ENCODE measurements around the gene SMARCB1. TPM values are rescaled to one million over a fixed set of nuclear protein-coding genes. Genes with fewer than 3 reads are reported as not detected.

SMARCB1 gene
- total RNA-seq, 1 donor from 2014 or later = 24.5 TPM

DNA sequence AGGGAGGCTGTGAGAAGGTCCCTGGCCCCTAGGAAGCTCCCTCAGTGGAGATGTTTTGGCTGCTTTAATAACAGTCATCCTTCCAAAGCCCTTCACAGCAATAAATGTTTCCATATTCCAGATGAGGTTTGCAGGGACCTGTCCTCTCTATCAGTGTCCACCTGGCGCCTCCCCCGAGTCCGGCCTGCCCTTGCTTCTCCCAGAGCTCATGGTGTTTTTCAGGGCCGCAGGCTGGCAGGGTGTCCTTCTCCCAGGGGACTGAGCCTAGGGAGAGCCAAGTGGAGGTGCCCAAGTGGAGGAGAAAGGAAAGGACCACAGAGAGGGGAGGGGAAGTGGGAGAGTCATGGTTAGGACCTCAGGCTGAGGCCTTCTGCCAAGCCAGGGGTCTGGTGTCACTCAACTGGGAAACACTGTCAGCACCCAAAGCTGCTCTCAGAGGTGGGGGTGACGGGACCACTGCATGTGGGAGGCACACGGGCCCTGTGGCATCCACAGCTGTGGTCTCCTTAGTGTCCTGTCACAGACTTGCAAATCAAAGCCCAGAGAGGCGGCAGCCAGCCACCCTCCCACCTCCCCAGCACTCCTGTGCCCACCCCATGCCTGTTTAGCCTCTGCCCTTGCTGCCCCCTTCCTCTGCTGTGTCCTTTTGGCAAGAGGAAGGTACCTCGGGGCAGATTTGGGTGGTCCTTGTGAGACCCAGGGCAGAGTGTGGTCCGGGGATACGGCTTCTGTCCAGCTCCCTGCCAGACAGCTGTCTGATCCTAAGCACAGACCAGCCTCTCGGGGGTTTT lies 45.7 kb downstream of the SMARCB1 start:
- DNase-seq = no peak

DNA sequence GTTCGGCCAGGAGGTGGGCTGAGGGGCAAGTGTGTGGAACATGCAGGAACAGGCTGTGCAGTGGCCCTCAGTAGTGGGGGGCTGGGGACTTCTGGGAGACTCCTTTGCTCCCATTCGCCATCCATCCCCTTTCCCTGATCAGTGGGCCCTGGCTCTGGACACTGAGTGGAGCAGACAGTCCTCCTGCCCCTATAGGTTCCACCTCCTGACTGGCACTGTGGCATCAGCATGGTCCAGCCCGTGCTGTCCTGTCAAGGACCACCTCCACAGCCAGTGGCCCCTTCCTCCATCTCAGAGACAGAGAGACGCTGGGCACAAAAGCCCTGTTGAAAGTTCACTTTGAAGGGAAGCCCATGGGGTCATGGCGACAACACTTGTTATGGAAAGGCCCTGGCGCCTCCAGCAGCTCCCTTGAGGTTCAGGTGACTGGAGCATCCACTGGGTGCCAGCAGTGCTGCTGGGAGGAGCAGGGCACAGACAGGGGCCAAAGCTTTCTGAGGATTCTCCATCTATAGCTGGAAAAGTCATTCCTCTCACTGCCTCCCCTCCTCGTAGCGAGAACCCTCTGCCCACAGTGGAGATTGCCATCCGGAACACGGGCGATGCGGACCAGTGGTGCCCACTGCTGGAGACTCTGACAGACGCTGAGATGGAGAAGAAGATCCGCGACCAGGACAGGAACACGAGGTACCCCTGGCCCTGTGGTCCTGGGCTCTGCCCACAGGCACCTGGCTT lies 46.4 kb downstream of the SMARCB1 start:
- no peak for DNase-seq

DNA sequence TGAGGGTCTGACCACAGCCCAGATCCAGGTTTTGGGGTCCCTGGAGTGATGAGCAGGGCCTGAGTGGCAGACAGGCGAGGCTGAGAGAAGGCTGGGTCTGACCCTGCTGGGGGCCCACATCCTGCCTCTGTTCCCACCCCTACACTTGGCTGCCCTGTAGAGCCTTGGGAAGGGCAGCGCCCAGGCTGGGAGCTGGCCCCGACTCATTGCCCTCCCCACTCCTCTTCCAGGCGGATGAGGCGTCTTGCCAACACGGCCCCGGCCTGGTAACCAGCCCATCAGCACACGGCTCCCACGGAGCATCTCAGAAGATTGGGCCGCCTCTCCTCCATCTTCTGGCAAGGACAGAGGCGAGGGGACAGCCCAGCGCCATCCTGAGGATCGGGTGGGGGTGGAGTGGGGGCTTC lies 47.1 kb downstream of the SMARCB1 start:
- DNase-seq = no peak

DNA sequence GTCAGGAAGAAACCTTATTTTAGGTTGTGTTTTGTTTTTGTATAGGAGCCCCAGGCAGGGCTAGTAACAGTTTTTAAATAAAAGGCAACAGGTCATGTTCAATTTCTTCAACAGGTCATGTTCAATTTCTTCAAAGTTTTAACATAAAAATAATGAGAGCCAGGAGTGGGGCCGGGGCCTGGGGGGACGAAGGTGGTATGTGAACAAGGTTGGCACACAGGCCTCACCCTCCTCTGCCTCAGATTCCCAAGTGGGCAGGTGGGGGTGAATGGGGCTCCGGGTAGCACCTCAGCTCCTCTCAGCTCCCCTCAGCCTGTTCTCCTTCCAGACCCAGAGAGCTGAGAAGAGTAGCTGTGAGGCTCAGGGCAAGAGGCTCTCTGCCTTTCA lies 47.6 kb downstream of the SMARCB1 start:
- DNase-seq = no peak

DNA sequence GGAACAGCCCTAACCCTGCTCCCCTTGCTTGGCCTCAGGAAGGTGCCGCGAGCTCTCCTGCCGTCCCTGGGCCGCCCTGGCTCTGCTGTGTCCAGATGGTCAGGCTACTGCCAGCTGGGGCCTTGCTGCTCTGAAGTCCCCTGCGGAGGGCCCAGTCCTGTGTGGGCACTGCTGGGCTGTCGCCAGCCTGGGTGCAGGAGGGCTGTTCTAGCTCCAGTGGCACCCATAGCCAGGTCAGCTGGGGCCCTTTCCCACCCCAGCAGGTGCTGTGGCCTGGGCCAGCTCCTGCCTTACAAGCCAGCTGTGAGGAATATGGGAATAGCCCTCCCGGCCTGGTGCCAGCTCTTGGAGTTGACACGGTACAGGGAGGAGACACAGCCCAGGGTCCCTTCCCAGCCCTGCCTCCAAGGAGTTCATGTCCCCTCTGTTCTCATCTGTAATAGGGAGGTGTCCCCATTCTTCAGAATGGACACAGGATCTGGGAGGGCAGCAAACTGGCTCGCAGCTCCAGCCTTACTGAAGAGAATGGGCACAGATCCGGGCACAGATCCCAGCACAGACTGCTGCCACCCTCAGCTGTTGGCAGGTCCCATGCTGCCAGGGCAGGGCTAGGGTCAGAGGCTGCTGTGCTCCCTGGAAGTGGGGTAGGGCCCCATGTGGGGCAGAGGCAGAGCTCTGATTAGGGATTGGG lies 48.2 kb downstream of the SMARCB1 start:
- DNase-seq = no peak

DNA sequence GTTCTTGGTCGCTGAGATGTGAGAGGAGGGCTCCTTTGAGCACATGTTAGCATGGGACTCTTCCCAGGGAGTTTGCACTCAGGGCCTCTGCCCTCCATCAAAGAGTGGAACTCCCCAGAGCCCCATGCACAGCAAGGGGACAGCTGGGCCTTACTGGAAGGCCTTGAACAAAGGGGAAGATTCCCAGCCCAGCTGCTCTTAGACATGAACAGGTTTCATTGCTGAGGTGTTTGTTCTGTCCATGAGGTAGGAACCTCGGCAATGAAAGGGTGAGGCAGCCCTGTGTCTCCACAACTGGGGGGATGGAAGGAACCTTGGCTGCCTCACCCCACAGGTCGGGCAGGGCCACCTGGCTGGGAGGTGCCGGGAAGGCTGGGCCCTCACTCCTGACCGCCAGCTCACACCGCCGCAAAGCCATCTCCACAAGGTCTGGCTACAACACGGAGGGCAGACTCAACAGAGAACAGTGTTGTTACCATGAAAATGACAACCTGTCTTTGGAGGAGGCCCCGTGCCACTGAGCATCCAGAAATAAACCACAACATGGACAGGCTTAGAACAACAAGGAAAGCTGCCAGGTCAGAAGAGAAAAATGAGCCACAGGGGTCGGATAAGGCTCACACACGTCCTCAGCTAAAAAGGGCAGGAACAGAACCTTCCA lies 48.8 kb downstream of the SMARCB1 start:
- no peak for DNase-seq

DNA sequence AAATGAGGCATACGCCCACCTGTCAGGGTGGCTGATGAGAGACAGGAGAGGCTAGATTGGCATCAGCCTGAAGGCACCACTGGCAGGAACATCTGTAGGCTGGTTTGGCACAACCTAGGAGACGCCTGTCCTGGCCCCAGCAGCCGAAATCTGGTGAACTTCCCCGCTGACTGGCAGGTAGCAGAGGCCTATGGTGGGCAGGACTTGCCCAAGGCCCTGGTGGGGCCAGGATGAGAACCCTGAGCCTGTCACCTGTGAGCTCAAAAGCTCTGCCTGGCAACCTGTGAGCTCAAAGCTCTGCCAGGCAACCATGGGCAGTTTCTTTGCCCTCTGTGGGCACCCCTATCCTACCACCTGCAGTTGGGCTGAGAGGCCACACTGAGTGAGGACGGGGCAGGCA lies 49.5 kb downstream of the SMARCB1 start:
- no peak for DNase-seq

DNA sequence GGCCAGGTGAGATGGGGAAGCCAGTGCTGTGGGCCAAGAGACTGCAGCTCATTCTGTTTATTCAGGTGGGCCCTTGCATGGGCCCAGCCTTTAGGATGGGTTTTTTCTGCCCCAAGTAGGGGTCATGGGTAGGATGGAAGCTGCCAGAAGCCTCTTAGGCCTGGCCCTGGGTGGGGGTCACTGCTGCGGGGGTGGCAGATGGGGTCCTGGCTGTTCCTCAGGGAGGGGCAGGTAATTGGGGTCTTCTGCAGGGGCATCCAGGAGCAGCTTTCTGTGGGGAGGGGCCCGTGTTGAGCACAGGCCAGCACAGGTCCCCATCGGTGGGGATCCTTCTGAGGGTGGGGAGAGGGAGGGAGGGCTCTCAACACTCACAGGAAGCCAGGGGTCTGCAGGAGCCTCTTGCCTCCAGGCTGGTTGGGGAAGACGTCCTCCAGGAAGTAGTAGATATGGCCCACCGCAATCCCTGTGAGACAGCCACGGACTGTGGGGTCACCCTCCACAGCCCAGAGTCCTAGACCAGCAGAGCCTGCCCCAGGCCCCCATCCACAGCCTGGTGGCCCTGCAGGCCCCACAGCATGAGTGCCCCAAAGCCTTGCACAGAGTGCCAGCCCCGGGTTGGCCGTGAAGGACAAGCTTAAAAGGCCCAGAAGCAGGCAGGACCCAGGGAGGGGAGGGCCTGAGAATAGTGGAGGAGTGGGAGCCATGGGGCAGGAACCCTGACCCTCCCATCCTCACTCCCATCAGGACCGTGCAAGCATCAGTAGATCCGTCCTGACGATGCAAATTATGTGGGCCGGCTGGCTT lies 50.1 kb downstream of the SMARCB1 start:
- DNase-seq = no peak

DNA sequence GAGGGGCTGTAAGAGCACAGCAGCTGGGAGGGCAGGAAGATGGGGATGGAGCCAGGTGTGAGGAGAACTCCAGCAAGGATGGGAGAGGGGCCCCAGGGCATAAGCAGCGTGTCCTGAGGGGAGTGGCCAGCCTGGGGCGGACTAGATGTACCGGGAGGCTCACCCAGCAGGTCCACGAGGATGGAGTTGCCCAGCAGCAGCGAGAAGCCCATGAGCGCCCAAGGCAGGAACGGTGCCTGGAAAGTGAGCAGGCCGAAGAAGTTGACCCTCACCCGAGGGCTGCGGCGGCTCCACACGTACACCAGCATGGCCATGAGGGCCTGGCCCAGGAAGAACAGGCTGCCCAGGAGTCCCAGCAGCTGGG lies 50.7 kb downstream of the SMARCB1 start:
- no peak for DNase-seq

DNA sequence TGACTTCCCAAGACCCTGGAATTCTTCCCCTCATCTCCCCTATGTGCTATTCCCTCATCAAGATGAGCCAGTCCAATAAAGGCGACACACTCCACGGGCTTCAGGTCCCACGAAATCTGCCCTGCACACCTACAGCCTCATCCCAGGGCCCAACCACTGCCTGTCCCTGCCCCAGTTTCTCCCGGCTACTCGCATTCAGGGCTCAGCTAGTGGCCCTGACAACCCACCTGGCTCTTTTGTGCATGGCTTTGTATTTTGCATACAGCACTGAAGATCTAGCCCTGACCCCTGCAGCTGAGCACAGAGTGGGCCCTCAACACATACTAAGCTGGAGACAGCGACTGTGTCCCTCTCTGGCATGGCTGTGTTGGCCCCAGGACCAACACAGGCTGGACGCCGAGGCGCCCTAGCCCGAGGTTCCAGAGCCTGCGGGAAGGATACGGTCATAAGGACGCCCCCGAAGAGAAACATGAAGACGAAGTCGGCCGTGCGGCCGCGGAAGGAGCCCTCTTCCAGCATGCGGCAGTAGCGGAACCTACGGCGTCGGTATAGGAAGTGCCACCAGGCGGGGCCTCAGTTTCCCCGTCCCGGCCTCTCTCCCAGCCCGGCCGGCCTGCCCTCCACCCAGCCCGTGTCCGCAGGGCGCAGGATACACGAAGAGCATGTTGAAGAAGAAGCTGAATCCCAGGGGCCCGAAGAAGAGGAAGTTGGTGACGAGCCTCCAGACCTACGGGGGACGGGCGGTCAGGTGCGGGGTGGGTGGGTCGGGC lies 51.3 kb downstream of the SMARCB1 start:
- no peak for DNase-seq

DNA sequence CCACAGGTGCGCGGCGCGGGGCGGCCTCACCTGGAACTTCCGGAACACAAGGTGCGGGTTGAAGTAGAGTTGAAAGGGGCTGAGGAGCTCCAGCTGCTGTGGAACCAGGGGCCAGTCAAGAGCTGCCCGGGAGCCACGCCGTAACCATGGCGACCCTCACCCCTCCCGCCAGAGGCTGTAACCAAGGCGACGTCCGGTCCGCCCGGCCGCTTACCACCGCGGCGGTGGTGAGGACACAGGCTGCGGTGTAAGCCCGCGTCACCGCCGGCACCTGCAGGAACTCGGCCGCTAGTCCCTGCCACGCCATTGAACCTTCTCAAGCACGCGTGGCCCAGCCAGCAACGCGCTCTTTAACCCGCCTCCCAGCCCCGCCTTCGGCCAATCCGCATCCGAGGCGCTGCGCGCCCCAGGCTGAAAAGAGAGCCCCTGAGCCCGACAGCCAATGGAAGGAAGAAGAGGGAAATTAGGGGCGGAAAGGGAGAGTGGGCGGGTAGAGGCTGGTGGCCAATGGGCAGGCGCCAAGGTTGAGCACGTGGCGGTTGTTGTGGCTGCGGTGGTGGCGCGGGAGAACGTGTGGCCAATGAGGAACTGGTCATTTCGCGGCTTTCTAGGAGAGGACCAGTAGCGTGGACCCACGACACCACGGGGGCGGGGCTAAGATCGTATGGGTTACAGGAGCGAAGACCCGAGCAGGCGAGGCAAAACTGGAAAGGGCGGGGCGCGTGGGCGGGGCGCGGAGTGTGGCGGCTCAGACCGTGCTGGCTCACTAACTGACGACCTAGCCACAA lies 52.1 kb downstream of the SMARCB1 start, which contains the start of gene DERL3:
Gene DERL3 (minus strand): TSS at position 326 of the 788 bp plus-strand sequence. CDS start 19 bp downstream, at position 307.
- DNase-seq = peak; percentile 98

DNA sequence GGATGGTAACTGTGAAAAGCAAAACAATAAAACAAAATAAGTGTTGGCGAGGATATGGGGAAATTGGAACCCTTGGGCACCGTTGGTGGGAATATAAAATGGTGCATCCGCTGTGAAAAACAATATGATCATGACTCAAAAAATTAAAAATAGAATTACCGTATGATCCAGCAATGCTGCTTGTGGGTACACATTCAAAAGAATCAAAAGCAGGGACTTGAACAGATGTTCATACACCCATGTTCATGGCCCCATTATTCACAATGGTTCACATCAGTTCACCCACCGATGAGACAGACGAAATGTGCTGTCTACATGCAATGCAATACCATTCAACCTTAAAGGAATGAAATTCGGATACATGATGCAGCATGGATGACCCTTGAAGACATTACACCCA lies 53.3 kb downstream of the SMARCB1 start:
- no peak for DNase-seq

DNA sequence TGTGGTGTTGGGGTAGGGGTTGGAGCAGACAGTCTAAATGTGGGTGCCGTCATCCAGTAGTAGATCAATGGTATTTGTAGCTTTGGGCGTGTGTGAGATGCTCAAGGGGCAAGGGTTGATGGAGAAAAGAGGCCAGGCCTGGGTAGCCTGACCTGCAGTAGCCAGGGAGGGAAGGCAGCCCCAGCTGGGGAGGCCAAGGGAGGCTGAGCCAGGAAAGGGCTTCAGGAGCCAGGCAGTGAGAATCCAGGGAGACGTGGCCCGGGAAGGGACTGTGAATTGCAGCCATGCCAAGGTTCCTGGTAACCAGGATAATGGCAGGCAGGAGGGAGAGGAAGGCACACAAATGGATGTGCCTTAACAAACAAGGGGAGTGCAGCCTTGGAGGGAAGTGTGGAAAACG lies 54.5 kb downstream of the SMARCB1 start:
- DNase-seq = no peak

DNA sequence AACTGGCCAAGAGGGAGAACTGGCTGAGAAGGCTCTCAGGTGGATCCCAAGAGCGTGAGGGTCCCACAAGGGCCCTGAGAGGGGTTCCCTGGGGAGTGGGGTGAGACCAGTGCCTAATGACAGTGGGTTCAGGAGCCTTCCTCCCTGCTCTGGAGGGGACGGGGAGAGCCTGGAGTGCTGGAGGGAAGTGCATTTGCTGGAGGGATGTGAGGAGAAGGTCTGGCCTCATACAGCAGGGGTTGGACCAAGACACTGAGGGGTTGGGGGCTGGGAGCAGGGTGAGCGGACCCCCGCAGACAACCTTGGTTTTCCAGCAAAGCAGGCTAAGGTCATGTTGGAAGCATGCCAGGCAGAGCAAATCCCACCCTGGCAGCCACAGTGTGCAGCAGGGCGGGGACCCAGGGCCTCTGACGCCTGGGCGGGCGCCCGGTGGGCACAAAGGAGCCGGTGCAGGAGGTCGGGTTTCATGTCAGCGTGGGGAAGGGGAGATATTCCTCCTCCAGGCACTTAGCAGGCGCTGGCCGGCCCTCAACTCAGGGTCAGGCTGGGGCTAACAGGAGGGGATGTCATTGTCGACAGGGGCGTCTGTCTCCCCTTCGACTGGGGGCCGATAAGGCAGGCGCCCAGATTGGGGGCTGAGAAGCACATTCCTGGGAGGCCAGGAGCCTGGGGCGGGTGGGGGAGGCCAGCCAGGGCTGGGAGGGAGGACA lies 55.1 kb downstream of the SMARCB1 start:
- no peak for DNase-seq

DNA sequence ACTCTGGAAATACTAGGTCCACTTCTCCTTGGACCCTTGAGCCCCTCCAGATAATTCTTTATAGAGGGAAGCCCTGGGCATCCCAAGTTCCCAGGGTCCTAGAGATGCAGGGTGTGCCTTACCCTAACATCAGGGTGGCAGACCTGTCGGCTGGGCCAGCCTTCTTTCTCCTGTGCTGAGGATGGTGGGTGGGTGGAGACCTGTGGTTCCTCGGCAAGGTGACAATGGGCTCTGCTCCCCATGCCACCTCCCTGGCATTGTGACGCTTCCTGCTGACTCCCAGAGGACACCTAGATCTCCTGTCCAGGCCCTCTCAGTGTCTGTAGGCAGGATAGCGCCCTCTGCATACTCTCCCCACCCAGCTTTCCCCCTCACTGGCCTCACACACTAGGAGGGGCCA lies 55.8 kb downstream of the SMARCB1 start:
- DNase-seq = no peak

DNA sequence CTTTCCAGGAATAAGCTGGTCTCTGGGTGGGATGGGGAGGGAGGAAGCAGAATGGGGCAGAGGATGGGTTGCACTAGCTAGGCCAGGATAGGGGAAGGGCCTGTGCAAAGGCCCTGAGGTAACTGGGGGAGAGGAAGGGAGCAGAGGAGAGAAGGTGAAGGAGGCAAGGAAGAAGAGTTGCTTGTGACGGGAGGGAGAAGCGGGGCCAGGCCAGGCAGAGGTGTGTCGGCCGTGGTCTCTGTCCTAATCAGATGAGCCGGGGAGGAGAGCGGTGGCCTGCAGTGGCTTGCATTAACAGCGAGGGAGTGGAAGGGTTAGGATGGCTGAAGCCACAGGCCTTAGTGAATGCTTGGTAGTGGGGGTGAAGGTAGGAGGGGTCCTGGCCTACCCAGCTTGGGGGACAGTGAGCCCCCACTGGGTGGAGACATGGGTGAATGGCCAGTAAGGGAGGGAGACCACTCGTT lies 58.0 kb downstream of the SMARCB1 start:
- no peak for DNase-seq

DNA sequence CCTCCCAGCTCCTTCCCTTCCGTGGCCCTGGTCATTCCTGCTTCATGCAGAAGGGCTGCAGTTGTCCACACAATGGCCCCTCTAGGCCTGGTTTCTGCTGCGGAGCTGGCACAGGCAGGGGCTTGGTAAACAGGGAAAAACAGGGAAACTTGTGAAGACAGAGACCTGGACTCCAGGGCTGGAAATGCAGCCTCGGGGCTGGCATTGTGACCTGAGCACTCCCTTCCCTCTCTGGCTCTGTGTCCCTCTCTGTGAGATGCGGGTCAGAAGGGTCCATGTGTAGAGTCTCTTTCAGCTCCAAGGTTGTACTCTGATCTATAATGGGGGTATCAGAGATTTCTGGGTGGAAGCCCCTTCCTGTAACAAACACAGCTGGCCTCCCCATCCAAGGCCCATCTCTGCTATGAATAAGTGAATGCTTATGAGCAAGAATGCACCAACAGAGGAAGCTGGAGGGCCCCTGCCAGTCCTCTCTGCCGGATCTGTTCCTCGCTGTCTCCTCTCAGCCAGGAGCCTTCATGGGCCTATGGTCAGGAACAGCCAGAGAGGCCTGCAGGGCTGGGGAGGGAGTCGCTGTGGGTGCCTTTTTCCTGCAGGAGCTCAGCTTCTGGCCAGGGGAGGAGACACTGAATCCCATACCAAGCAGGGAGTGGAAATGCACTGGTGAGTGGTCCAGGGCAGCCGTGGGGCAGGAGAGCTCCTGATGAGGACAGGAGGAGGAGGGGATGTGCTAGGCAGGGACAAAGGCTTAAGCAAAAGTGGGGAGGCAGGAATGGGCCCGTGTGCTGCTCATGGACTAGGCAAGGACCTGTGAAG lies 58.7 kb downstream of the SMARCB1 start:
- DNase-seq = no peak

DNA sequence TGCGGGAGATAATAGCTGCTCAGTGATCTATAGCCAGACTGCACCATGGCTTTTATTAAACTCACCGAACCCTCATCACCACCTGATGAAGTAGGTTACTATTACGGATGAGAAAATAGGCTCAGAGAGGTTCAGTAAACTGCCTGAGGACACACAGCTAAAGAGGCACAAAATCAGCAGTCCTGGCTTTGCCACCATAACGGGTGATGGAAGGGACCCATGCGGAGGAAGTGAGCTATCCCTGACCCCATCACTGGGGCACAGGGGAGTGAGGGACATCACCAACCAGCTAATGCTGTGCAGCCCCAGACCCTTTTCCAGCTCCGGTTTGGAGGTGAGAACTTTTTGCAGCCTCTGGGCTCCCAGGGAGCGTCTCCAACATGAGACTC lies 59.3 kb downstream of the SMARCB1 start:
- DNase-seq = no peak

All from dermis blood vessel endothelial cell (primary cell).